GM19324 (cell line): ENCODE measurements around the gene PCDHB16.
"Not testable (repeated sequence)": the region's sequence is repeated elsewhere in the genome, so short reads cannot be mapped to it uniquely, and the experiment has no call there.

ENCODE experiments used
- ATAC-seq: cut with Tn5 transposase; IDR thresholded peaks from one replicate; pipeline ENCODE4 v1.9.1; 2021; ENCODE audit warnings: mild to moderate bottlenecking, moderate library complexity; ENCODE audit not compliant: unreplicated experiment, low FRiP score

Gene PCDHB16

DNA sequence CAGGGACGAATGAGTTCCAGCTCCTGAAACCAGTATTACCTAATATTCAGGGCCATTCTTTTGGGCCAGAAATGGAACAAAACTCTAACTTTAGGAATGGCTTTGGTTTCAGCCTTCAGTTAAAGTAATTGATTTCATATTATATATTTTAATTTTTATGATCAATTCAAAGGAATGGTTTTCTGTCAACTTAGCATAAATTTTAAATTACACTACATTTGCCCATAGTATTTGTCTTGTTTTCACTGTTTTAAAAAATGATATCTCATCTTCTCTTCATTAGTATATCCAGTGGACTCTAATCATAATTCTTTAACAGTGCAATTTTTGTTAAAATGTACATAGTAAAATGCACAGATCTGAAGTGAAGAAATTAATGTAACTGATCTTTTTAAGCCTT is 1.9 kb upstream of the PCDHB16 start:
- ATAC-seq = no peak

DNA sequence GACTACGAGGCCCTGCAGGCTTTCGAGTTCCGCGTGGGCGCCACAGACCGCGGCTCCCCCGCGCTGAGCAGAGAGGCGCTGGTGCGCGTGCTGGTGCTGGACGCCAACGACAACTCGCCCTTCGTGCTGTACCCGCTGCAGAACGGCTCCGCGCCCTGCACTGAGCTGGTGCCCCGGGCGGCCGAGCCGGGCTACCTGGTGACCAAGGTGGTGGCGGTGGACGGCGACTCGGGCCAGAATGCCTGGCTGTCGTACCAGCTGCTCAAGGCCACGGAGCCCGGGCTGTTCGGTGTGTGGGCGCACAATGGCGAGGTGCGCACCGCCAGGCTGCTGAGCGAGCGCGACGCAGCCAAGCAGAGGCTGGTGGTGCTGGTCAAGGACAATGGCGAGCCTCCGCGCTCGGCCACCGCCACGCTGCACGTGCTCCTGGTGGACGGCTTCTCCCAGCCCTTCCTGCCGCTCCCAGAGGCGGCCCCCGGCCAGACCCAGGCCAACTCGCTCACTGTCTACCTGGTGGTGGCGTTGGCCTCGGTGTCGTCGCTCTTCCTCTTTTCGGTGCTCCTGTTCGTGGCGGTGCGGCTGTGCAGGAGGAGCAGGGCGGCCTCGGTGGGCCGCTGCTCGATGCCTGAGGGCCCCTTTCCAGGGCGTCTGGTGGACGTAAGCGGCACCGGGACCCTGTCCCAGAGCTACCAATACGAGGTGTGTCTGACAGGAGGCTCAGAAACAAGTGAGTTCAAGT is 2.1 kb downstream of the PCDHB16 start:
- ATAC-seq = not testable (repeated sequence)

DNA sequence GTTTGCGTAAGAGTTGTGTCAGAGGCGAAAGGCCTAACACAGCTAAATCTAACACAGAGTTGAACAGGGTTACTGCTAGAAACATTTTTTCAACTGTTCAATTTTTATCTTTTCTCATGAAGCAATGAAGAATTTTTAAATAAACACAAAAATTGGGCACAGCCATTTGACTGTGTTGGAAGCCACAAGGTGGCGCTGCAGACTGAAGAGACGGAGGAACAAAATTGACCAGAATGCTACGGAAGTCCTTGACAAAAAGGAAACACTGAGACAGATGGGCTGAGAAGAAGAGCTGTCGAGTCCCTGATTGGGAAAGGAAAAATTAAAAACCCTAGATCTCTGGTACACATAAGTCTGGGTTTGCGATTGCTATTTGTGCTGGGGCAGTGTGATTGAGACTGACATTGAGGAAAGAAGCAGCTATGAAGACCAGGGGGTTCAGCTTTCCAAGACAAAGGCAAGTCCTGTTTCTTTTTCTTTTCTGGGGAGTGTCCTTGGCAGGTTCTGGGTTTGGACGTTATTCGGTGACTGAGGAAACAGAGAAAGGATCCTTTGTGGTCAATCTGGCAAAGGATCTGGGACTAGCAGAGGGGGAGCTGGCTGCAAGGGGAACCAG is 4.8 kb downstream of the PCDHB16 start, which contains the start of gene PCDHB9:
Gene PCDHB9, plus strand, starts transcription at position 265 of the 616 bp plus-strand sequence. Its CDS starts 158 bp downstream, at position 423.
- ATAC-seq = no peak

DNA sequence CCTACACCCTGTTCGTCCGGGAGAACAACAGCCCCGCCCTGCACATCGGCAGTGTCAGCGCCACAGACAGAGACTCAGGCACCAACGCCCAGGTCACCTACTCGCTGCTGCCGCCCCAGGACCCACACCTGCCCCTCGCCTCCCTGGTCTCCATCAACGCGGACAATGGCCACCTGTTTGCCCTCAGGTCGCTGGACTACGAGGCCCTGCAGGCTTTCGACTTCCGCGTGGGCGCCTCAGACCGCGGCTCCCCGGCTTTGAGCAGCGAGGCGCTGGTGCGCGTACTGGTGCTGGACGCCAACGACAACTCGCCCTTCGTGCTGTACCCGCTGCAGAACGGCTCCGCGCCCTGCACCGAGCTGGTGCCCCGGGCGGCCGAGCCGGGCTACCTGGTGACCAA is 6.5 kb downstream of the PCDHB16 start:
- not testable (repeated sequence) for ATAC-seq

GRCh38 chr5:141189131-141189530 is 6.9 kb downstream of the PCDHB16 start:
- not testable (repeated sequence) for ATAC-seq

- ATAC-seq = no peak
Measured at GRCh38 chr5:141192110-141192725, 10.0 kb downstream of the PCDHB16 start, which contains the start of gene PCDHB10. Gene PCDHB10, plus strand, starts transcription at chr5:141192353. Its CDS starts 200 bp downstream, at chr5:141192553.

DNA sequence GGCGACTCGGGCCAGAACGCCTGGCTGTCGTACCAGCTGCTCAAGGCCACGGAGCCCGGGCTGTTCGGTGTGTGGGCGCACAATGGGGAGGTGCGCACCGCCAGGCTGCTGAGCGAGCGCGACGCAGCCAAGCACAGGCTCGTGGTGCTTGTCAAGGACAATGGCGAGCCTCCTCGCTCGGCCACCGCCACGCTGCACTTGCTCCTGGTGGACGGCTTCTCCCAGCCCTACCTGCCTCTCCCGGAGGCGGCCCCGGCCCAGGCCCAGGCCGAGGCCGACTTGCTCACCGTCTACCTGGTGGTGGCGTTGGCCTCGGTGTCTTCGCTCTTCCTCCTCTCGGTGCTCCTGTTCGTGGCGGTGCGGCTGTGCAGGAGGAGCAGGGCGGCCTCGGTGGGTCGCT is 12.1 kb downstream of the PCDHB16 start:
- not testable (repeated sequence) for ATAC-seq

- no peak for ATAC-seq
Measured at GRCh38 chr5:141196363-141196762, 14.2 kb downstream of the PCDHB16 start.

- no peak for ATAC-seq
Measured at GRCh38 chr5:141199359-141200235, 17.4 kb downstream of the PCDHB16 start, which contains the start of gene PCDHB11. Gene PCDHB11, plus strand, starts transcription at chr5:141199627. Its CDS starts 148 bp downstream, at chr5:141199775.

DNA sequence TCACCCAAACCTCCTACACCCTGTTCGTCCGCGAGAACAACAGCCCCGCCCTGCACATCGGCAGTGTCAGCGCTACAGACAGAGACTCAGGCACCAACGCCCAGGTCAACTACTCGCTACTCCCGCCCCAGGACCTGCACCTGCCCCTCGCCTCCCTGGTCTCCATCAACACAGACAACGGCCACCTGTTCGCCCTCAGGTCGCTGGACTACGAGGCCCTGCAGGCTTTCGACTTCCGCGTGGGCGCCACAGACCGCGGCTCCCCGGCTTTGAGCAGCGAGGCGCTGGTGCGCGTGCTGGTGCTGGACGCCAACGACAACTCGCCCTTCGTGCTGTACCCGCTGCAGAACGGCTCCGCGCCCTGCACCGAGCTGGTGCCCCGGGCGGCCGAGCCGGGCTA is 18.9 kb downstream of the PCDHB16 start:
- ATAC-seq = not testable (repeated sequence)

- not testable (repeated sequence) for ATAC-seq
Measured at GRCh38 chr5:141201646-141202045, 19.5 kb downstream of the PCDHB16 start.

DNA sequence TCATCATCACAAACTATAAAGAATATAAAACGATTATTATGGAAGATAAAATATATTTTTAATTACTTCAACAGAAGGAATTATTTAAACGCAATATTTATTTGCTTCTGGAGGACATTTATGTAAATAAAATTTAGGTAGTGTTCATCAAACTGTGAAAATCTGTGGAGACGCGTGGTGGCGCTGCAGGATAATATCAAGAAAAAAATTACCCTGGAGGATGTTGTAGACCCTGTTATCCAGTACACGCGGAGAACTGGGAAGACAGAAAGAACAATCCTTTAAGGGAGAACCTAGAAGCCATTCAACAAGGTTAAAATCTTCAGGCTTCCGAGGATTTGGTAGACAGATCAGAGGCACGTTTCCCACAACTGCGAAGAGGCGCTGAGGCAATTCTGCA is 26.3 kb downstream of the PCDHB16 start, which contains the start of gene PCDHB12:
Gene PCDHB12, plus strand, starts transcription at position 242 of the 400 bp plus-strand sequence. CDS start 189 bp downstream, outside the sequence.
- no peak for ATAC-seq

GRCh38 chr5:141210281-141210680 is 28.1 kb downstream of the PCDHB16 start:
- ATAC-seq = not testable (repeated sequence)

- not testable (repeated sequence) for ATAC-seq
Measured at GRCh38 chr5:141210849-141211248, 28.7 kb downstream of the PCDHB16 start.

GRCh38 chr5:141213656-141214339 is 31.6 kb downstream of the PCDHB16 start, which contains the start of gene PCDHB13:
Gene PCDHB13, plus strand, starts transcription at chr5:141213919. Its CDS starts 205 bp downstream, at chr5:141214124.
- ATAC-seq = not testable (repeated sequence)

DNA sequence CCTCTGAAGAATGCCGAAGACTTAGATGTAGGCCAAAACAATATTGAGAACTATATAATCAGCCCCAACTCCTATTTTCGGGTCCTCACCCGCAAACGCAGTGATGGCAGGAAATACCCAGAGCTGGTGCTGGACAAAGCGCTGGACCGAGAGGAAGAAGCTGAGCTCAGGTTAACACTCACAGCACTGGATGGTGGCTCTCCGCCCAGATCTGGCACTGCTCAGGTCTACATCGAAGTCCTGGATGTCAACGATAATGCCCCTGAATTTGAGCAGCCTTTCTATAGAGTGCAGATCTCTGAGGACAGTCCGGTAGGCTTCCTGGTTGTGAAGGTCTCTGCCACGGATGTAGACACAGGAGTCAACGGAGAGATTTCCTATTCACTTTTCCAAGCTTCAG is 32.4 kb downstream of the PCDHB16 start:
- ATAC-seq = not testable (repeated sequence)

GRCh38 chr5:141215504-141215903 is 33.3 kb downstream of the PCDHB16 start:
- ATAC-seq = not testable (repeated sequence)

DNA sequence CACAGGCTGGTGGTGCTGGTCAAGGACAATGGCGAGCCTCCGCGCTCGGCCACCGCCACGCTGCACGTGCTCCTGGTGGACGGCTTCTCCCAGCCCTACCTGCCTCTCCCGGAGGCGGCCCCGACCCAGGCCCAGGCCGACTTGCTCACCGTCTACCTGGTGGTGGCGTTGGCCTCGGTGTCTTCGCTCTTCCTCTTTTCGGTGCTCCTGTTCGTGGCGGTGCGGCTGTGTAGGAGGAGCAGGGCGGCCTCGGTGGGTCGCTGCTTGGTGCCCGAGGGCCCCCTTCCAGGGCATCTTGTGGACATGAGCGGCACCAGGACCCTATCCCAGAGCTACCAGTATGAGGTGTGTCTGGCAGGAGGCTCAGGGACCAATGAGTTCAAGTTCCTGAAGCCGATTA is 33.8 kb downstream of the PCDHB16 start:
- not testable (repeated sequence) for ATAC-seq

GRCh38 chr5:141223112-141223783 is 41.1 kb downstream of the PCDHB16 start, which contains the start of gene PCDHB14:
Gene PCDHB14, plus strand, starts transcription at chr5:141223343. Its CDS starts 163 bp downstream, at chr5:141223506.
- no peak for ATAC-seq
